A673 (cell line): ENCODE measurements around the gene CCSAP. TPM values are rescaled to one million over a fixed set of nuclear protein-coding genes. Genes with fewer than 3 reads are reported as not detected.

Experiments used
- BruUV-seq: library from RNA; stranded (reverse); fragments of 400-500 nt; replicated peaks from 2 replicates; lab custom pipeline; 2021; lab: Mats Ljungman, UMichigan
- CTCF ChIA-PET: fragments of 300-600 bp; sonication (Branson Sonifier 250); formaldehyde crosslinking; loops from one replicate; lab custom pipeline; 2022; ENCODE audit warnings: antibody characterized with exemption; lab: Charles Lee
- POLR2A ChIA-PET: fragments of 300-600 bp; sonication (Branson Sonifier 250); formaldehyde crosslinking; loops from one replicate; lab custom pipeline; 2022; ENCODE audit warnings: antibody characterized with exemption; ENCODE audit not compliant: low non-redundant PET; lab: Charles Lee
- DNase-seq: peaks from one replicate; pipeline ENCODE4 v3.0.0-alpha.2; 2015; ENCODE audit warnings: low spot score
- H3K27ac ChIP-seq: fragments of 200-600 bp; sonication (generic); 2 replicates; pipeline ENCODE4 v1.5.1; 2016; ENCODE audit warnings: mixed run types, low read depth, mild to moderate bottlenecking, mixed read lengths, antibody characterized with exemption, low read length; ENCODE audit not compliant: poor library complexity, severe bottlenecking
- H3K27me3 ChIP-seq: fragments of 200-600 bp; sonication (generic); replicated peaks from 2 replicates; pipeline ENCODE4 v1.6.1; 2017; ENCODE audit warnings: mixed run types, low read depth, mild to moderate bottlenecking, mixed read lengths, antibody characterized with exemption, low read length; ENCODE audit not compliant: insufficient read depth, poor library complexity
- H3K36me3 ChIP-seq: fragments of 200-600 bp; sonication (generic); 2 replicates; pipeline ENCODE4 v1.6.1; 2016; ENCODE audit warnings: mixed run types, mild to moderate bottlenecking, mixed read lengths, antibody characterized with exemption, low read length; ENCODE audit not compliant: insufficient read depth, poor library complexity, severe bottlenecking
- H3K4me1 ChIP-seq: fragments of 200-600 bp; sonication (generic); 2 replicates; pipeline ENCODE4 v1.6.1; 2017; ENCODE audit warnings: mixed run types, mild to moderate bottlenecking, mixed read lengths, antibody characterized with exemption, low read length; ENCODE audit not compliant: insufficient read depth, poor library complexity, severe bottlenecking
- H3K4me3 ChIP-seq: fragments of 200-600 bp; sonication (generic); 2 replicates; pipeline ENCODE4 v1.5.1; 2016; ENCODE audit warnings: low read depth, mixed run types, mild to moderate bottlenecking, mixed read lengths, low read length; ENCODE audit not compliant: poor library complexity, severe bottlenecking
- H3K9me3 ChIP-seq: fragments of 200-600 bp; sonication (generic); 2 replicates; pipeline ENCODE4 v1.6.1; 2016; ENCODE audit warnings: mixed run types, low read depth, mild to moderate bottlenecking, mixed read lengths, antibody characterized with exemption, low read length; ENCODE audit not compliant: poor library complexity, severe bottlenecking
- CTCF ChIP-seq: fragments of 300-800, 200-600 bp; sonication (generic); conservative IDR thresholded peaks from 2 replicates; pipeline ENCODE4 v1.5.1; 2017; ENCODE audit warnings: low read depth, mild to moderate bottlenecking, antibody characterized with exemption, low read length, moderate library complexity, mixed read lengths
- EZH2 ChIP-seq: fragments of 200-600 bp; sonication (generic); IDR thresholded peaks from 2 replicates; pipeline ENCODE4 v1.6.1; 2017; ENCODE audit warnings: borderline replicate concordance, low read depth, mild to moderate bottlenecking, mixed read lengths, antibody characterized with exemption, low read length; ENCODE audit not compliant: poor library complexity, severe bottlenecking
- intact Hi-C: fragments of 100-400 bp; cut with micrococcal nuclease; formaldehyde crosslinking; loops from one replicate; pipeline ENCODE4 v1.10.0; 2022; ENCODE audit not compliant: unreplicated experiment
- total RNA-seq: library from RNA; stranded (reverse); gene quantifications from 2 replicates; pipeline ENCODE4 v1.2.3, GENCODE V29; 2021

CCSAP gene
- total RNA-seq, 1 experiment from 2014 or later = 11.7 TPM

GRCh38 chr1:229336345-229336744 is 6.5 kb downstream of the CCSAP start:
- Histone ChIP-seq H3K4me3 (no peak overlapping the region), H3K27me3 (no peaks in the 10 kb centered on the region), H3K4me1 (no peaks in the 10 kb centered on the region), H3K27ac (no peak overlapping the region), H3K9me3 (peaks cover 2% of the 10 kb centered on the region), H3K36me3 (peaks cover 9% of the 10 kb centered on the region)
- intact Hi-C loops = no loop called here
- no peak for DNase-seq
- CTCF ChIA-PET = no interaction called here
- POLR2A ChIA-PET = interaction anchor here (0.6 kb wide), 1 partner anchor 59 kb away, joined by 3 read pairs; no protein-coding TSS in a partner anchor
- no TSS peak for BruUV-seq
- TF ChIP-seq EZH2 (no peak), CTCF (no peak)

DNA sequence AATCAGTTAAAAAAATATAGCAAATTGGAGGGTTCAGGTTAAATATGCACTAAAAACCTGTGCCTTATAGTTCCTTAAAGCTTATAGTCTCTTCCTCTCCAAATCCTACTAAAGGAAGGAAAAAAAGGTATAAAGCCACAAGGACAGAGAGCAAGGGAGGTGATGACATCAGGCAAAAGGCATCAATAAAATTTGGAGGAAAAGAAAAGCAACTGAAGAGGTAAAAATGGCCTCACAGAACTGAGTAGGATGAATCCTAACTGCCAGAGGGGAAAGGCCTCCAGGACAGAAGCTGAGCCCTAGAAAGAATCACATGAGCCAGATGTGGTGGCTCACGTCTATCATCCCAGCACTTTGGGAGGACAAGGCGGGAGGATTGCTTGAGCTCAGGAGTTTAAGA is 8.1 kb downstream of the CCSAP start:
- CTCF ChIA-PET = no interaction called here

DNA sequence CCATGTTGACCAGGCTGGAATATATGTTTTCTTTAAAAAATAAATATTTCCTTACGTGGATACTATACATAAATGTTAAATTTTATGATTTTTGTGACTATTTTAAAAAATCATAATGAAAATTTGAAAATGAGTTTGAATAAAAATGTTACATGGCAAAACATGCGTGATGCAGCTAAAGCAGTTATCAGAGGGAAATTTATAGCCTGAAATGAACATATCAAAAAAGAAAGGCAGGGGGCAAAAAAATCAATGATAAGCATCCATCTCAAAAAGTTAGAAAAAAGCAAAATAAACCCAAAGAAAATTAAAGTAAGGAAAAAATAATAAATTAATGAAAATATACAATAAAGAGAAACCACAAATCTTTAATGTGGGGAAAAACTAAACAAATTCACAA is 8.6 kb downstream of the CCSAP start:
- H3K27me3 ChIP-seq = no peaks in the 10 kb centered on the region
- POLR2A ChIA-PET = no interaction called here
- no peak overlapping the region for H3K4me3 ChIP-seq
- intact Hi-C loops = no loop called here
- no peak overlapping the region for H3K27ac ChIP-seq
- CTCF ChIA-PET = no interaction called here
- TF ChIP-seq EZH2 (no peak), CTCF (no peak)
- H3K9me3 ChIP-seq = peaks cover 2% of the 10 kb centered on the region
- H3K36me3 ChIP-seq = peaks cover 9% of the 10 kb centered on the region
- BruUV-seq = no TSS peak
- no peak for DNase-seq
- no peaks in the 10 kb centered on the region for H3K4me1 ChIP-seq

More for the DNA sequence above, 8.1 kb downstream of the CCSAP start:
- intact Hi-C loops = no loop called here
- POLR2A ChIA-PET = no interaction called here
- H3K36me3 ChIP-seq = peaks cover 9% of the 10 kb centered on the region
- H3K27ac ChIP-seq = no peak overlapping the region
- H3K4me3 ChIP-seq = no peak overlapping the region
- peaks cover 2% of the 10 kb centered on the region for H3K9me3 ChIP-seq
- no peaks in the 10 kb centered on the region for H3K27me3 ChIP-seq
- TF ChIP-seq EZH2 = no peak
- no peaks in the 10 kb centered on the region for H3K4me1 ChIP-seq
- no peak for DNase-seq
- BruUV-seq = no TSS peak
